Right hindlimb (tissue), 1 donor: ENCODE results near the gene TREH.

ENCODE experiments used
- DNase-seq: peaks from one replicate; pipeline ENCODE4 v3.0.0-alpha.2; 2018

Gene TREH

DNA sequence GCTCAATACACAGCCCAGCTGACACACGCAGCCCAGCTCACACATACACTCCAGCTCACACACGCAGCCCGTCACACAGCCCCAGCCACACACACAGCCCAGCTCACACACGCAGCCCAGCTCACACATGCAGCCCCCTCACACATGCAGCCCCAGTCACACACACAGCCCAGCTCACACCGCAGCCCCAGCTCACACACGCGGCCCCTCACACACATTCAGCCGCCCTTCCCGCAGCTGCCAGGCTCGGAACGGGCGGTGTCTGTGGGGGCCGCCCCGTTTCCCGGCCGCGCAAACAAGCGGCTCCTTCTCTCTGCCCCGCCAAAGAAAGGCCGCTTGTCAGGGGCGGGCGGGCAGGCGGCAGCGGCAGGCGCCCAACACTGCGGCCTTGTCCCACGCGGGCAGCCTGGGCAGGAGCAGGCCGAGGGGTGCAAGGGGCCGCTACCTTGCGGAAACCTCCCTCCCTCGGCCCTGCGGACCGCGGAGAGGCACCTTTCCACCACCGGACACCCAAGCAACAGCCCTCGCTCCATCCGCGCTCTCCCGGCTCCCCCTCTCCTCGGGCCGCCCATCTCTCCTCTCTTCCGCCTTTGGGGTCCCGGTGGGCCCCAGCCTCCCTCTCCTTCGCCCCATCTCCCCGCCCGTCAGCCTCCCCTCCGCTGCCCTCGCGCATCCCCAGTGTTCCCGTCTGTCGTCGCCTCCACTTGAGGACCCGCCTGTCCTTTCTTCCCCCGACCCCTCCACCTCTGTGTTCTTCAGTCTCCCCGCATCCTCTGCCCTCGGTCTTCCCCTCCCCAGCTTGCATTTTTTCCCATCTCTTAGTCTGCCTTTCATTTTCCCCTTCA lies 69.8 kb downstream of the TREH start:
- peak; percentile 74 for DNase-seq

DNA sequence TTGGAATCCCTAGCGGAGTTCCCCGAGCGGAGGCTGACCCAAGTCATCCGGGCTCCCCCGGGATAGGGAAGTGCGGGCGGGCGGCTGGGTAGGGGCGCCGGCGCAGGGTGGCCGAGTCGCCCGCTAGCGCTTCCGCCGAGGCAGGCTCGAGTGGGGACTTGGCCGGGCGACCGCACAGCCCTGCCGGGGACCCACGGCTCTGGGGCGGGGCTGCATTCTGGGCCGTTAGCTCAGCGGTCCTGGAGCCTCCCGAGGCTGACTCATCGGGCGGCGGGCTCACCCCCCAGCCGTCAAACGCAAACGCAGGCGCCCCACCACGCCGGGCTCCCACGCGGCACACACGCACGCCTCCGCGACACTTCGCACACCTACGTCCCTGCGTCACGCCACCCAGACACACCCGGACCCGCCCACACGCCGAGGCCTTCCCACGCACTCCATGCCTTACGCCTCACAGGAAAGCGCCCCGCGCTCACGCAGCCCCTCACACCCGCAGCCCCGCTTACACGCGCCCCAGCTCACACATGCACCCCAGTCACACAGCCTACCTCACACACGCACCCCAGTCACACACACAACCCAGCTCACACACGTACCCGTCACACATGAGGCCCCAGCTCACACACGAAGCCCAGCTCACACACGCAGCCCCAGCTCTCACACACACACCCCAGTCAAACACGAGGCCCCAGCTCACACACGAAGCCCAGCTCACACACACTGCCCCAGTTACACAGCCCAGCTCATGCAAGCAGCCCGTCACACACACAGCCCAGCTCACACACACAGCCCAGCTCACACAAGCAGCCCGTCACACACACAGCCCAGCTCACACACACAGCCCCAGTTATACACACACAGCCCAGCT lies 70.9 kb downstream of the TREH start:
- peak; percentile 79 for DNase-seq

DNA sequence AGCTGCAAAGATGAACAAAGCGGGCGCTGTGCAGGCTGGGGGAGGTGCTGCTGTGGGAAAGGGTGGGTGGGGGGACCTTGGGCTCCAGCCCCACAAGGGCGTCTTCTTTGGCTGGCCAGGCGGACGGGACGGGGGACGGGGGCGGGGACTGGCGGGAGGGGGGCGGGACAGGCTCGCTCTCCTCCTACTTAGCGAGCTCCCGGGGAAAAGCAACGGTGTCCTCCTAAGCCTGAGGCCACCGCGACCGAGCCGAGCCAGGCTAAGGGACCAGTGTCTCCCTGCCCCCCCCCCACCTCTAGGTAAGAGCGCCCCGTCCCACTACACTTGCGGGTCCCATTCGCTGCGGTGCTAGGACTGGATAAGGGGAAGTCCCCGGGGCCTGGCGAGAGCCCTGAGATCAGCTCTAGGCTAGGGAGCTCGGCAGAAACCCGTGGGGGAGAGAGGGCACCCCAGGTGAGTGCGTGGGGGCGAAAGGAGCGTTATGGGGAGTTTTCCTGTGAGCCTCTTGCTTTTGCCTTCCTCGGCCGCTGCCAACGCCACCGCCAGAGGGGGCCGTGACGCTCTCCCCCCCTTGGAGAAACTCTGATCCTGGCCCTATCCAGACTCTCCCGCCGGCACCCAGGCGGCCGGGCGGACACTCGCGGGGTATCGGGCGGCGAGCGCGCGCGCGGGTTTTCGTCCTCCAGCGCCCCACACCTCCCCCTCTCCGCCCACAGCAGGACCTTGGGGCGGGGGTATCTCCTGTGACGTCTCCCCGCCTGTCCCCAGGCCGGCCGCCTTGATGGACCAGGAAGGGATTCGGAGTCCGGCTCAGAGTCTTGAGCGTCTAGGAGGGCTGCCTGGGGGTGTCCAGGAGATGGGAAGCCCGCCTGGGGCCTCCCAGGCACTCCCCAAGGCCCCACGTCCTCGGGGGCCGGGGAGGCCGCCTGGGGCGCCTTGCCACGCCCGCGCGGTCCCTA lies 71.8 kb downstream of the TREH start, which contains the start of gene PHLDB1:
TSS of gene PHLDB1 (plus strand) at position 215 of the 959 bp plus-strand sequence. CDS start 6,222 bp downstream, outside the sequence.
- DNase-seq, result peak; percentile 90
